Measurements from ENCODE around the gene ZNF837.
"Not testable (repeated sequence)": the region's sequence is repeated elsewhere in the genome, so short reads cannot be mapped to it uniquely, and the experiment has no call there.

ZNF837 gene

GRCh38 chr19:58380037-58380661, 681 bp downstream of the ZNF837 start:
- TF ChIP-seq CTCF (conservative IDR thresholded peaks at IDR 0.05; ENCODE audit: low read depth, low read length) = no peak
- H3K4me3 ChIP-seq (ENCODE audit: low read depth, low read length) = peak overlapping the region; percentile 77
- no peak for DNase-seq (ENCODE audit: low read depth)

GRCh38 chr19:58379246-58379645, 1.6 kb downstream of the ZNF837 start:
- H3K4me3 ChIP-seq (ENCODE audit: low read depth, low read length) = no peak overlapping the region
- DNase-seq (ENCODE audit: low read depth) = no peak
- no peak for TF ChIP-seq CTCF (conservative IDR thresholded peaks at IDR 0.05; ENCODE audit: low read depth, low read length)

GRCh38 chr19:58376724-58377123, 4.1 kb downstream of the ZNF837 start:
- not testable (repeated sequence) for H3K4me3 ChIP-seq (ENCODE audit: low read depth, low read length); DNase-seq (ENCODE audit: low read depth)

GRCh38 chr19:58374200-58374599, 6.6 kb downstream of the ZNF837 start:
- TF ChIP-seq CTCF (conservative IDR thresholded peaks at IDR 0.05; ENCODE audit: low read depth, low read length) = no peak
- H3K4me3 ChIP-seq (ENCODE audit: low read depth, low read length) = no peak overlapping the region
- peak; percentile 35 for DNase-seq (ENCODE audit: low read depth)

- DNase-seq (ENCODE audit: low read depth) = no peak
- no peak overlapping the region for H3K4me3 ChIP-seq (ENCODE audit: low read depth, low read length)
- TF ChIP-seq CTCF (conservative IDR thresholded peaks at IDR 0.05; ENCODE audit: low read depth, low read length) = peak; percentile 37
Observed at GRCh38 chr19:58372311-58373133, 8.3 kb downstream of the ZNF837 start.

GRCh38 chr19:58368561-58369360, 12.1 kb downstream of the ZNF837 start:
- no peak for DNase-seq (ENCODE audit: low read depth)
- H3K4me3 ChIP-seq (ENCODE audit: low read depth, low read length) = no peak overlapping the region
- TF ChIP-seq CTCF (conservative IDR thresholded peaks at IDR 0.05; ENCODE audit: low read depth, low read length) = no peak
